ELF-1 (cell line): Measurements from ENCODE around the gene FAM53A.
"Not testable (repeated sequence)": the region's sequence is repeated elsewhere in the genome, so short reads cannot be mapped to it uniquely, and the experiment has no call there.

Source experiments
- DNase-seq: peaks from one replicate; pipeline ENCODE4 v3.0.0-alpha.2; 2016; ENCODE audit warnings: low read depth, low spot score

FAM53A gene

GRCh38 chr4:1640716-1641503 is 43.2 kb downstream of the FAM53A start:
- not testable (repeated sequence) for DNase-seq

- DNase-seq = no peak
Measured at GRCh38 chr4:1640190-1640589, 43.9 kb downstream of the FAM53A start.

- no peak for DNase-seq
Measured at GRCh38 chr4:1639299-1639868, 44.7 kb downstream of the FAM53A start.

GRCh38 chr4:1638873-1639272 is 45.2 kb downstream of the FAM53A start:
- DNase-seq = no peak

- DNase-seq = no peak
Measured at GRCh38 chr4:1638272-1638598, 45.9 kb downstream of the FAM53A start.

- DNase-seq = no peak
Measured at GRCh38 chr4:1637580-1638271, 46.4 kb downstream of the FAM53A start.

GRCh38 chr4:1636490-1637211 is 47.5 kb downstream of the FAM53A start:
- no peak for DNase-seq

- no peak for DNase-seq
Measured at GRCh38 chr4:1635464-1635863, 48.6 kb downstream of the FAM53A start.

- no peak for DNase-seq
Measured at GRCh38 chr4:1633993-1634392, 50.1 kb downstream of the FAM53A start.

- DNase-seq = no peak
Measured at GRCh38 chr4:1632109-1633104, 51.7 kb downstream of the FAM53A start.

GRCh38 chr4:1631136-1631535 is 53.0 kb downstream of the FAM53A start:
- DNase-seq = no peak

- no peak for DNase-seq
Measured at GRCh38 chr4:1630266-1630665, 53.8 kb downstream of the FAM53A start.

GRCh38 chr4:1629699-1630083 is 54.4 kb downstream of the FAM53A start:
- no peak for DNase-seq

GRCh38 chr4:1628892-1629698 is 55.0 kb downstream of the FAM53A start:
- peak; percentile 80 for DNase-seq

- no peak for DNase-seq
Measured at GRCh38 chr4:1627417-1628313, 56.4 kb downstream of the FAM53A start.

GRCh38 chr4:1626941-1627340 is 57.2 kb downstream of the FAM53A start:
- no peak for DNase-seq

GRCh38 chr4:1626151-1626550 is 58.0 kb downstream of the FAM53A start:
- no peak for DNase-seq

GRCh38 chr4:1625600-1626138 is 58.4 kb downstream of the FAM53A start:
- DNase-seq = no peak

GRCh38 chr4:1624519-1624910 is 59.6 kb downstream of the FAM53A start:
- no peak for DNase-seq
